GM10847 (cell line): ENCODE measurements around the gene PMEL.
A peak's percentile ranks its signal among the peaks of the same experiment; 100 is the strongest.

ENCODE experiments used
- POLR2A ChIP-seq: IDR thresholded peaks from 2 replicates; pipeline ENCODE4 v1.6.1; 2011; ENCODE audit not compliant: insufficient read length; ENCODE audit errors: extremely low read depth

The PMEL gene

GRCh38 chr12:55931780-55932550 is 33.9 kb downstream of the PMEL start:
- TF ChIP-seq POLR2A: no peak

- TF ChIP-seq POLR2A: no peak
These were observed 34.5 kb downstream of the PMEL start for GRCh38 chr12:55931317-55931779.

GRCh38 chr12:55930771-55931316 is 35.0 kb downstream of the PMEL start, which contains the start of gene DGKA:
TSS of gene DGKA (plus strand) at chr12:55931162. CDS start at chr12:55936504, 5,342 bp downstream.
- no peak for TF ChIP-seq POLR2A

- no peak for TF ChIP-seq POLR2A
These were observed 36.5 kb downstream of the PMEL start for GRCh38 chr12:55929306-55929791.

GRCh38 chr12:55927588-55928502 is 38.0 kb downstream of the PMEL start, which contains the start of gene PYM1:
TSS of gene PYM1 (minus strand) at chr12:55927894. CDS start at chr12:55927761, 133 bp downstream.
- peak; percentile 74 for TF ChIP-seq POLR2A

- TF ChIP-seq POLR2A: peak; percentile 61
These were observed 38.9 kb downstream of the PMEL start for GRCh38 chr12:55926738-55927587.

GRCh38 chr12:55925870-55926737 is 39.7 kb downstream of the PMEL start:
- TF ChIP-seq POLR2A: no peak

GRCh38 chr12:55925371-55925770 is 40.5 kb downstream of the PMEL start:
- no peak for TF ChIP-seq POLR2A

GRCh38 chr12:55922126-55922525 is 43.7 kb downstream of the PMEL start:
- TF ChIP-seq POLR2A: no peak

- TF ChIP-seq POLR2A: no peak
These were observed 50.4 kb downstream of the PMEL start for GRCh38 chr12:55915482-55915859.

GRCh38 chr12:55912908-55913307 is 52.9 kb downstream of the PMEL start:
- no peak for TF ChIP-seq POLR2A

GRCh38 chr12:55909513-55909884 is 56.3 kb downstream of the PMEL start:
- no peak for TF ChIP-seq POLR2A

- no peak for TF ChIP-seq POLR2A
These were observed 56.9 kb downstream of the PMEL start for GRCh38 chr12:55908726-55909512.
